Cardiac fibroblast (primary cell): ENCODE data around the gene OPRM1.
"Not testable (repeated sequence)": the region's sequence is repeated elsewhere in the genome, so short reads cannot be mapped to it uniquely, and the experiment has no call there.

Source experiments
- DNase-seq, 2 donors: peaks; one replicate each; pipeline versions ENCODE4 v3.0.0 to v3.0.0-alpha.2; 2010; ENCODE audit warnings: low read depth in 2 of 2
- H3K4me3 ChIP-seq, 2 donors: replicated peaks in 1 of 2; 1 replicate in 1 of 2; 2 replicates in 1 of 2; pipeline ENCODE4 v1.5.1; 2011; ENCODE audit warnings: low read depth in 2 of 2, low read length in 2 of 2, mild to moderate bottlenecking in 2 of 2, moderate library complexity in 1 of 2
- TF ChIP-seq, protein P1 (sequence below): IDR thresholded peaks from one replicate; pipeline ENCODE4 v1.5.1; 2011; ENCODE audit warnings: low read depth, mild to moderate bottlenecking, low read length, inconsistent platforms

Gene OPRM1

DNA sequence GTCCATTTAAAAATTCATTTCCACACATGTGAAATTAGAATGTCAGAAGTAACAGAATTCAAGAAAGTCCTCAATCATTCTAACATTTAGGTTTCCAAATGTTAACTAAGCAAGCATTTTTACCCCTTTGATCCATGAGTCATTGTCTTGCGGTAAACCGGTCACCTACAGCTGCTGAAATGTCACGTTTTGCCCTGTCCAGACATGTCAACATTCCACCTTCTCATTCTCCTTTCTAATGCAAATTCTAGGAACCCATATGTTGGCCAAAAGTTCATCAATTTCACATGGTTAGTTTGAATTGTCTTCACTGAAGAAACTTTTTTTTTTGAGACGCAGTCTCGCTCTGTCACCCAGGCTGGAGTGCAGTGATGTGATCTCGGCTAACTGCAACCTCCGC, 200.4 kb downstream of the OPRM1 start:
- TF ChIP-seq, protein P1, sequence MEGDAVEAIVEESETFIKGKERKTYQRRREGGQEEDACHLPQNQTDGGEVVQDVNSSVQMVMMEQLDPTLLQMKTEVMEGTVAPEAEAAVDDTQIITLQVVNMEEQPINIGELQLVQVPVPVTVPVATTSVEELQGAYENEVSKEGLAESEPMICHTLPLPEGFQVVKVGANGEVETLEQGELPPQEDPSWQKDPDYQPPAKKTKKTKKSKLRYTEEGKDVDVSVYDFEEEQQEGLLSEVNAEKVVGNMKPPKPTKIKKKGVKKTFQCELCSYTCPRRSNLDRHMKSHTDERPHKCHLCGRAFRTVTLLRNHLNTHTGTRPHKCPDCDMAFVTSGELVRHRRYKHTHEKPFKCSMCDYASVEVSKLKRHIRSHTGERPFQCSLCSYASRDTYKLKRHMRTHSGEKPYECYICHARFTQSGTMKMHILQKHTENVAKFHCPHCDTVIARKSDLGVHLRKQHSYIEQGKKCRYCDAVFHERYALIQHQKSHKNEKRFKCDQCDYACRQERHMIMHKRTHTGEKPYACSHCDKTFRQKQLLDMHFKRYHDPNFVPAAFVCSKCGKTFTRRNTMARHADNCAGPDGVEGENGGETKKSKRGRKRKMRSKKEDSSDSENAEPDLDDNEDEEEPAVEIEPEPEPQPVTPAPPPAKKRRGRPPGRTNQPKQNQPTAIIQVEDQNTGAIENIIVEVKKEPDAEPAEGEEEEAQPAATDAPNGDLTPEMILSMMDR: no peak
- H3K4me3 ChIP-seq: no peak overlapping the region
- DNase-seq: no peak

- DNase-seq: not testable (repeated sequence)
Measured at GRCh38 chr6:154241061-154241460, 202.0 kb downstream of the OPRM1 start.

GRCh38 chr6:154241581-154241980, 202.5 kb downstream of the OPRM1 start:
- TF ChIP-seq, protein P1: no peak
- no peak for DNase-seq
- H3K4me3 ChIP-seq: no peak overlapping the region

More at GRCh38 chr6:154241061-154241460, 202.0 kb downstream of the OPRM1 start:
- H3K4me3 ChIP-seq: not testable (repeated sequence)

DNA sequence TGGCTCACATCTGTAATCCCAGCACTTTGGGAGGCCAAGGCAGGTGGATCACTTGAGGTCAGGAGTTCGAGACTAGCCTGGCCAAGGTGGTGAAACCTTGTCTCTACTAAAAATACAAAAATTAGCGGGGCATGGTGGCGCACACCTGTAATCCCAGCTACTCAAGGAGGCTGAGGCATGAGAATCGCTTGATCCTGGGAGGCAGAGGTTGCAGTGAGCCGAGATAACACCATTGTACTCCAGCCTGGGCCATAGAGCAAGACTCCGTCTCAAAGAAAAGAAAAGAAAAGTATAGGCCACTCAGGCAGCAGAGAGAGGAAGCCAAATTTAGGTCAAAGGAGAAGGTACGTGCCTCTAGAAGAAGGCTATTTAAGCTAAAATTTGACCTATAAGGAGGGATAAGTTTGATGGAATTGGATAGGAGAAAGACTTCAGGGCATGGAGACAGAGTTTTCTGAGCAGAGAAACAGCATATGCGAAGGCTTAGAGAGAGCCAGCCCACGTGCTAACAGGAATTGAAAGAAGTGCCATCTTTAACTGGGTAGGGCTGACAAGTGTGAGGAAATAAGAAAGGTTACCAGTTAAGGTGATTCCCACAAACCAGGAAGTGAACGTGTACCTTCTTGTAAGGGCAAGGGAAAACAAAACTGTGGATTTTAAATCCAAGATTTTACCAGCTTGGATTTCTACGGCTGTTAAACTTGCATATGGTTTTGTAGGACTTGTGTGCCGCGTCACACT, 203.7 kb downstream of the OPRM1 start:
- no peak for DNase-seq
- no peak overlapping the region for H3K4me3 ChIP-seq
- TF ChIP-seq, protein P1: no peak

- H3K4me3 ChIP-seq: no peak overlapping the region
- DNase-seq: no peak
- TF ChIP-seq, protein P1: no peak
Measured at GRCh38 chr6:154243793-154244750, 205.0 kb downstream of the OPRM1 start.

GRCh38 chr6:154245506-154245905, 206.5 kb downstream of the OPRM1 start:
- DNase-seq: no peak
- no peak overlapping the region for H3K4me3 ChIP-seq
- TF ChIP-seq, protein P1: no peak

- no peak overlapping the region for H3K4me3 ChIP-seq
- TF ChIP-seq, protein P1: no peak
Measured at GRCh38 chr6:154246723-154247118, 207.7 kb downstream of the OPRM1 start.

More at GRCh38 chr6:154246723-154247118, 207.7 kb downstream of the OPRM1 start:
- DNase-seq: no peak
